G401 (cell line): ENCODE measurements around the gene UCP2. TPM values are rescaled to one million over a fixed set of nuclear protein-coding genes. Genes with fewer than 3 reads are reported as not detected.
"Not testable (repeated sequence)": the region's sequence is repeated elsewhere in the genome, so short reads cannot be mapped to it uniquely, and the experiment has no call there.

Experiments
- DNase-seq: peaks from one replicate; pipeline ENCODE4 v3.0.0-alpha.2; 2015; ENCODE audit warnings: low spot score
- in situ Hi-C: cut with HindIII; loops from 2 replicates; pipeline ENCODE4 v1.10.0; 2016; ENCODE audit warnings: low sequenced_read_pairs, mixed read lengths
- total RNA-seq: library from RNA; depleted of rRNA; stranded (reverse); fragments of >200 nt; shearing (Covaris generic); gene quantifications from 2 replicates; pipeline ENCODE4 v1.2.3, GENCODE V29; 2014; rRNA removed

Gene UCP2
- total RNA-seq, 1 experiment from 2014 or later, result 61.2 TPM

- in situ Hi-C loops, result no loop called here
- DNase-seq, result peak; percentile 54
Measured at GRCh38 chr11:73950869-73951710, 31.6 kb downstream of the UCP2 start, which contains the start of gene DNAJB13. Gene DNAJB13, plus strand, starts transcription at chr11:73951026. Its CDS starts 44 bp downstream, at chr11:73951070.

- no peak for DNase-seq
- in situ Hi-C loops, result no loop called here
Measured at GRCh38 chr11:73949912-73950311, 32.7 kb downstream of the UCP2 start.

- no peak for DNase-seq
- in situ Hi-C loops, result no loop called here
Measured at GRCh38 chr11:73949246-73949645, 33.4 kb downstream of the UCP2 start.

GRCh38 chr11:73946798-73947458 lies 35.7 kb downstream of the UCP2 start:
- DNase-seq, result no peak
- in situ Hi-C loops, result no loop called here

- in situ Hi-C loops, result no loop called here
- DNase-seq, result no peak
Measured at GRCh38 chr11:73945396-73945795, 37.2 kb downstream of the UCP2 start.

- in situ Hi-C loops, result no loop called here
- no peak for DNase-seq
Measured at GRCh38 chr11:73944901-73945300, 37.7 kb downstream of the UCP2 start.

- in situ Hi-C loops, result no loop called here
- DNase-seq, result no peak
Measured at GRCh38 chr11:73944085-73944484, 38.6 kb downstream of the UCP2 start.

- DNase-seq, result peak; percentile 29
- in situ Hi-C loops, result no loop called here
Measured at GRCh38 chr11:73942010-73942409, 40.6 kb downstream of the UCP2 start.

GRCh38 chr11:73940801-73941570 lies 41.7 kb downstream of the UCP2 start:
- in situ Hi-C loops, result no loop called here
- DNase-seq, result no peak

GRCh38 chr11:73939096-73939495 lies 43.5 kb downstream of the UCP2 start:
- no peak for DNase-seq
- in situ Hi-C loops, result no loop called here

- DNase-seq, in situ Hi-C loops: not testable (repeated sequence)
Measured at GRCh38 chr11:73936047-73936446, 46.6 kb downstream of the UCP2 start.

- DNase-seq, result no peak
- in situ Hi-C loops, result no loop called here
Measured at GRCh38 chr11:73932781-73933180, 49.9 kb downstream of the UCP2 start.

- no peak for DNase-seq
- in situ Hi-C loops, result no loop called here
Measured at GRCh38 chr11:73931951-73932350, 50.7 kb downstream of the UCP2 start.

GRCh38 chr11:73931039-73931645 lies 51.5 kb downstream of the UCP2 start:
- in situ Hi-C loops, result no loop called here
- peak; percentile 71 for DNase-seq

- in situ Hi-C loops, result no loop called here
- no peak for DNase-seq
Measured at GRCh38 chr11:73929388-73929787, 53.3 kb downstream of the UCP2 start.

Other genes starting within 250 kb of the UCP2 start
- gene RAB6A, start 221.8 kb downstream of the UCP2 start, total RNA-seq, result 76.6 and 101 TPM in 2 replicates
- 53.5 and 86.0 TPM in 2 replicates for gene MRPL48, start 195.0 kb downstream of the UCP2 start, total RNA-seq
- gene COA4, start 106.0 kb downstream of the UCP2 start, total RNA-seq, result 112 and 125 TPM in 2 replicates
- gene PAAF1, start 105.8 kb downstream of the UCP2 start, total RNA-seq, result 13.5 and 16.6 TPM in 2 replicates
- 1.8 and 4.6 TPM in 2 replicates for gene DNAJB13, start 31.8 kb downstream of the UCP2 start, total RNA-seq
- gene UCP3, start 26.2 kb upstream of the UCP2 start, total RNA-seq, result 0.17 TPM in 1 of 2 replicates, not detected in the other
- gene C2CD3, start 188.2 kb upstream of the UCP2 start, total RNA-seq, result 39.8 and 61.9 TPM in 2 replicates
- gene PPME1, start 188.4 kb upstream of the UCP2 start, total RNA-seq, result 123 and 157 TPM in 2 replicates